HepG2 (cell line): ENCODE results near the gene HNRNPM. TPM values are rescaled to one million over a fixed set of nuclear protein-coding genes. Genes with fewer than 3 reads are reported as not detected.

Source experiments
- ARID2 ChIP-seq: sonication (generic); formaldehyde crosslinking; IDR thresholded peaks from 2 replicates; pipeline ENCODE4 v1.8.1; 2022; ENCODE audit warnings: mild to moderate bottlenecking, missing genetic modification reagents, borderline replicate concordance
- BCL6 ChIP-seq: IDR thresholded peaks from 2 replicates; pipeline ENCODE4 v1.6.1; 2016; ENCODE audit warnings: missing genetic modification reagents, missing compliant biosample characterization
- BRD4 ChIP-seq: sonication (generic); formaldehyde crosslinking; IDR thresholded peaks from 2 replicates; pipeline ENCODE4 v1.4.0; 2020; ENCODE audit warnings: missing genetic modification reagents
- CHD2 ChIP-seq: IDR thresholded peaks from 2 replicates; pipeline ENCODE4 v1.6.1; 2011; ENCODE audit warnings: low read depth, low read length, improper control_type of control experiment
- DNMT3B ChIP-seq: conservative IDR thresholded peaks from 2 replicates; pipeline ENCODE4 v1.6.1; 2016; ENCODE audit warnings: missing biosample characterization, control low read depth
- KAT2B ChIP-seq: fragments of 150-350 bp; IDR thresholded peaks from 2 replicates; pipeline ENCODE4 v1.6.1; 2014; ENCODE audit warnings: low read depth, low read length, borderline replicate concordance
- MED13 ChIP-seq: sonication (generic); formaldehyde crosslinking; IDR thresholded peaks from 2 replicates; pipeline ENCODE4 v1.5.0; 2020; ENCODE audit warnings: missing genetic modification reagents
- MTA3 ChIP-seq: sonication (generic); formaldehyde crosslinking; IDR thresholded peaks from 2 replicates; pipeline ENCODE4 v1.4.0; 2020; ENCODE audit warnings: missing genetic modification reagents
- NFE2L2 ChIP-seq: fragments of 150-350 bp; IDR thresholded peaks from 2 replicates; pipeline ENCODE4 v1.6.1; 2014; ENCODE audit warnings: low read length
- RFX3 ChIP-seq: IDR thresholded peaks from 2 replicates; pipeline ENCODE4 v1.6.1; 2016; ENCODE audit warnings: missing biosample characterization, missing genetic modification reagents
- SP1 ChIP-seq, 2 experiments: fragments of 450-650 bp in 1 of 2; sonication (generic) in 1 of 2; formaldehyde crosslinking in 1 of 2; IDR thresholded peaks; 2 replicates each; pipeline versions ENCODE4 v1.4.0 to v1.6.1; 2016 to 2020; ENCODE audit warnings: missing genetic modification reagents in 1 of 2
- THAP8 ChIP-seq: sonication (generic); formaldehyde crosslinking; IDR thresholded peaks from 2 replicates; pipeline ENCODE4 v1.5.1; 2020; ENCODE audit warnings: missing genetic modification reagents, mild to moderate bottlenecking, borderline replicate concordance
- U2AF1 ChIP-seq: fragments of 200-400 bp; formaldehyde crosslinking; optimal IDR thresholded peaks from 2 replicates; pipeline ENCODE3; 2017; ENCODE audit warnings: mild to moderate bottlenecking, low read depth, low read length
- ZBTB8A ChIP-seq: sonication (generic); formaldehyde crosslinking; IDR thresholded peaks from 2 replicates; pipeline ENCODE4 v1.4.0; 2020; ENCODE audit warnings: mild to moderate bottlenecking, low read depth, missing genetic modification reagents, borderline replicate concordance
- ZIK1 ChIP-seq: sonication (generic); formaldehyde crosslinking; IDR thresholded peaks from 2 replicates; pipeline ENCODE4 v1.5.0; 2020; ENCODE audit warnings: mild to moderate bottlenecking, low read depth, missing genetic modification reagents, borderline replicate concordance
- ZNF260 ChIP-seq: sonication (generic); formaldehyde crosslinking; IDR thresholded peaks from 2 replicates; pipeline ENCODE4 v1.4.0; 2020; ENCODE audit warnings: missing genetic modification reagents, low read depth, mild to moderate bottlenecking, borderline replicate concordance
- ZNF562 ChIP-seq: sonication (generic); formaldehyde crosslinking; IDR thresholded peaks from 2 replicates; pipeline ENCODE4 v1.8.0; 2022; ENCODE audit warnings: missing genetic modification reagents, borderline replicate concordance
- ZNF704 ChIP-seq: sonication (generic); formaldehyde crosslinking; IDR thresholded peaks from 2 replicates; pipeline ENCODE4 v1.8.1; 2023; ENCODE audit warnings: mild to moderate bottlenecking, inconsistent platforms, moderate library complexity, missing genetic modification reagents, borderline replicate concordance
- ZNF790 ChIP-seq: sonication (generic); formaldehyde crosslinking; IDR thresholded peaks from 2 replicates; pipeline ENCODE4 v1.8.0; 2022; ENCODE audit warnings: missing genetic modification reagents, mild to moderate bottlenecking, borderline replicate concordance
- ZNF879 ChIP-seq: sonication (generic); formaldehyde crosslinking; IDR thresholded peaks from 2 replicates; pipeline ENCODE4 v1.8.1; 2023; ENCODE audit warnings: missing genetic modification reagents
- polyA plus RNA-seq, 8 experiments: library from polyadenylated mRNA; depleted of rRNA in 3 of 8; stranded (reverse) in 7 of 8; unstranded in 1 of 8; fragments of >200 nt; fragmentation: Illumina TruSeq in 4 of 8; extraction: Trizol in 4 of 8; gene quantifications; 2 replicates each; pipeline versions ENCODE4 v1.2.1 to v1.2.3, GENCODE V29; 2011 to 2016; ENCODE audit warnings: low read depth in 4 of 8, missing spikeins in 1 of 8, mixed read lengths in 1 of 8; ENCODE audit not compliant: insufficient read depth in 1 of 8
- total RNA-seq, 5 experiments: library from RNA; depleted of rRNA; stranded (reverse); fragments of >200 nt; fragmentation: Illumina TruSeq; extraction: Trizol; gene quantifications; 2 replicates each; pipeline ENCODE4 v1.2.3, GENCODE V29; 2016; ENCODE audit warnings: low read depth in 1 of 5
- TF ChIP-seq, protein P1 (sequence below): sonication (generic); formaldehyde crosslinking; IDR thresholded peaks from 2 replicates; pipeline ENCODE4 v1.4.0; 2020; ENCODE audit warnings: missing genetic modification reagents
- TF ChIP-seq, protein P2 (sequence below): sonication (generic); formaldehyde crosslinking; IDR thresholded peaks from 2 replicates; pipeline ENCODE4 v1.8.0; 2022; ENCODE audit warnings: mild to moderate bottlenecking, missing genetic modification reagents, moderate library complexity
- TF ChIP-seq, protein P3 (sequence below): sonication (generic); formaldehyde crosslinking; IDR thresholded peaks from 2 replicates; pipeline ENCODE4 v1.4.0; 2020; ENCODE audit warnings: missing genetic modification reagents

The HNRNPM gene
- total and polyA plus RNA-seq, 2 of the 13 experiments (the other 11 are each of a cell fraction or from before 2014, with no cell fraction given) = 56.7 to 102 TPM

DNA sequence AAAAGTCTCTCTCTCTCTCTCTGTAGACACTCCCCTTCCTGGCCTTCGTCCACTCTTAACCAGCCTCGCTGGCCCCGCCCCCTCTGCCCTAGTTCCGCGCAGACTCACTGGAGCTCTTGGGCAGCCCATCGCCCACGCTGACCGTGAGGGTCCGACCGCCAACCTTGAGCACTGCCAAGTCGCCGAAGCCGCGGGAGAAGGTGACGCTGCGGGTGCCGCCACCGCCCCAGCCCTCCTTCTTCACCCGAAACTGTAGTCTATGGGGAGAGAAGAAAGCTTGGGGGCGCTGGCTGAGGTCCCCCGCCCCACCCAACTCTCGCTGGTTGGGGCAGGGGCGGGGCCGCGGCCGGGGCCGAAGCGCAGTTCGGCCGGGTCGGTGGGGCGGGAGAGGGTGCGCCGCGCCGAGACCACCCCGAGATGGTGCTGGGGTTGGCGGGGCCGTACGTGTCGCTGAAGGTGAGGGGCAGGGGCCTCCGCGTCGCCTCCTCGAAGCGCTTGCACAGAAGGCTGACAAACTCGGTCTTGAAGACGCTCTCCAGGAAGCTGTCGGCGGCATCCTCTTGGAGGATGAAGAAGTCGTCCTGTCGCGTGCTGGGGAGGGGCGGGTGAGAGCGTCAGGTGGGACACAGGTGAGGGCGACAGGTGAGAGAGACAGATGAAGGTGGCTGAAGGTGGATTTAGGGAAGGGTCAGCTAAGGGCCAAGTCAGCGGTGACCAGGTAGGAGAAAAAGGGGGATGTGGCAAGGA lies 81.7 kb downstream of the HNRNPM start (continued):
- no peak for TF ChIP-seq MTA3
- TF ChIP-seq ZNF790 (CRISPR knock-in tag) = no peak
- no peak for TF ChIP-seq DNMT3B (CRISPR knock-in tag)
- no peak for TF ChIP-seq BRD4 (CRISPR knock-in tag)
- no peak for TF ChIP-seq ZNF704 (CRISPR knock-in tag)
- TF ChIP-seq SP1 (IDR thresholded peaks at IDR 0.05) = no peak
- TF ChIP-seq SP1 (CRISPR knock-in tag; IDR thresholded peaks at IDR 0.05) = no peak
- no peak for TF ChIP-seq KAT2B
- no peak for TF ChIP-seq ZNF260 (CRISPR knock-in tag)
- TF ChIP-seq, protein P1, sequence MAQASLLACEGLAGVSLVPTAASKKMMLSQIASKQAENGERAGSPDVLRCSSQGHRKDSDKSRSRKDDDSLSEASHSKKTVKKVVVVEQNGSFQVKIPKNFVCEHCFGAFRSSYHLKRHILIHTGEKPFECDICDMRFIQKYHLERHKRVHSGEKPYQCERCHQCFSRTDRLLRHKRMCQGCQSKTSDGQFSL (CRISPR knock-in tag) = no peak
- TF ChIP-seq, protein P2, sequence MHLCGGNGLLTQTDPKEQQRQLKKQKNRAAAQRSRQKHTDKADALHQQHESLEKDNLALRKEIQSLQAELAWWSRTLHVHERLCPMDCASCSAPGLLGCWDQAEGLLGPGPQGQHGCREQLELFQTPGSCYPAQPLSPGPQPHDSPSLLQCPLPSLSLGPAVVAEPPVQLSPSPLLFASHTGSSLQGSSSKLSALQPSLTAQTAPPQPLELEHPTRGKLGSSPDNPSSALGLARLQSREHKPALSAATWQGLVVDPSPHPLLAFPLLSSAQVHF = no peak
- TF ChIP-seq ZBTB8A (CRISPR knock-in tag) = no peak
- TF ChIP-seq ZNF562 (CRISPR knock-in tag) = no peak
- TF ChIP-seq, protein P3, sequence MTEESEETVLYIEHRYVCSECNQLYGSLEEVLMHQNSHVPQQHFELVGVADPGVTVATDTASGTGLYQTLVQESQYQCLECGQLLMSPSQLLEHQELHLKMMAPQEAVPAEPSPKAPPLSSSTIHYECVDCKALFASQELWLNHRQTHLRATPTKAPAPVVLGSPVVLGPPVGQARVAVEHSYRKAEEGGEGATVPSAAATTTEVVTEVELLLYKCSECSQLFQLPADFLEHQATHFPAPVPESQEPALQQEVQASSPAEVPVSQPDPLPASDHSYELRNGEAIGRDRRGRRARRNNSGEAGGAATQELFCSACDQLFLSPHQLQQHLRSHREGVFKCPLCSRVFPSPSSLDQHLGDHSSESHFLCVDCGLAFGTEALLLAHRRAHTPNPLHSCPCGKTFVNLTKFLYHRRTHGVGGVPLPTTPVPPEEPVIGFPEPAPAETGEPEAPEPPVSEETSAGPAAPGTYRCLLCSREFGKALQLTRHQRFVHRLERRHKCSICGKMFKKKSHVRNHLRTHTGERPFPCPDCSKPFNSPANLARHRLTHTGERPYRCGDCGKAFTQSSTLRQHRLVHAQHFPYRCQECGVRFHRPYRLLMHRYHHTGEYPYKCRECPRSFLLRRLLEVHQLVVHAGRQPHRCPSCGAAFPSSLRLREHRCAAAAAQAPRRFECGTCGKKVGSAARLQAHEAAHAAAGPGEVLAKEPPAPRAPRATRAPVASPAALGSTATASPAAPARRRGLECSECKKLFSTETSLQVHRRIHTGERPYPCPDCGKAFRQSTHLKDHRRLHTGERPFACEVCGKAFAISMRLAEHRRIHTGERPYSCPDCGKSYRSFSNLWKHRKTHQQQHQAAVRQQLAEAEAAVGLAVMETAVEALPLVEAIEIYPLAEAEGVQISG (CRISPR knock-in tag) = no peak
- no peak for TF ChIP-seq MED13 (CRISPR knock-in tag)
- TF ChIP-seq ARID2 (CRISPR knock-in tag) = no peak
- TF ChIP-seq ZIK1 (CRISPR knock-in tag) = 0 out of 2 replicates have a peak, but pooled peaks have one; percentile 33
- TF ChIP-seq NFE2L2 = no peak
- TF ChIP-seq ZNF879 = no peak
- TF ChIP-seq BCL6 = no peak
- TF ChIP-seq RFX3 = no peak
- no peak for TF ChIP-seq CHD2
- TF ChIP-seq THAP8 (CRISPR knock-in tag) = no peak
- no peak for TF ChIP-seq U2AF1
